ENCODE results near the gene RNF144B.

DNA sequence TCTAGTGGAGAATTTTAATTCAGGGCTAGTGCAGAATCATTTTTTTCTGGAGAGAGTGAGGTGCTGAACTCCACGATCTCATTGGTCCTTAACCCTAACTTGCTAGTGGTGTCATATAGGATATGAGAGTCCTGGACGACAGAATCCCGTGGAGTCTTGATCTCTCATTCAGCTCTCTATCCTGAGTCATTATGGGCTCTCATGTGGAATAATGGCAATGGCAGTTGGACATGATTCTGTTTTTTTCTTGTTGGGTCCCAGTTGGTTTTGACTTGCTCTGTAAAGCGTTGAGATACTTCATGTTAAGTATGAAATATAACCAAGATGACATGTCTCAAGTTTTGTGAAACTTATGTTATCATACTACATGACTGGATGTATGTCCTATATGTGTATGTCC is 6.3 kb upstream of the RNF144B start:
- no peak for TF ChIP-seq NR2F2 (IDR thresholded peaks at IDR 0.05; ENCODE audit: borderline replicate concordance, low read depth)
- no peak for TF ChIP-seq MIER2 (CRISPR knock-in tag; IDR thresholded peaks at IDR 0.05)
- TF ChIP-seq NR2C2 (CRISPR knock-in tag; IDR thresholded peaks at IDR 0.05; ENCODE audit: borderline replicate concordance): no peak
- TF ChIP-seq ZNF747 (CRISPR knock-in tag; IDR thresholded peaks at IDR 0.05; ENCODE audit: borderline replicate concordance): no peak
- no peak for TF ChIP-seq MAFK (conservative IDR thresholded peaks at IDR 0.05 in 1 of 2, IDR thresholded peaks at IDR 0.05 in 1 of 2; ENCODE audit: low read length in 2 of 2)
